HepG2 (cell line): ENCODE data around the gene DAB1. TPM values are rescaled to one million over a fixed set of nuclear protein-coding genes. Genes with fewer than 3 reads are reported as not detected.

Source experiments
- AGO1 ChIP-seq: fragments of 200-400 bp; formaldehyde crosslinking; IDR thresholded peaks from 2 replicates; pipeline ENCODE4 v1.6.1; 2017; ENCODE audit warnings: mild to moderate bottlenecking, low read depth, low read length, moderate library complexity; ENCODE audit not compliant: poor library complexity, severe bottlenecking
- BCL3 ChIP-seq: sonication (generic); formaldehyde crosslinking; IDR thresholded peaks from 2 replicates; pipeline ENCODE4 v1.5.1; 2020; ENCODE audit warnings: mild to moderate bottlenecking, missing genetic modification reagents, moderate library complexity
- BRF2 ChIP-seq: sonication (generic); formaldehyde crosslinking; IDR thresholded peaks from 2 replicates; pipeline ENCODE4 v1.8.1; 2022; ENCODE audit warnings: mild to moderate bottlenecking, missing genetic modification reagents
- CENPBD1 ChIP-seq: sonication (generic); formaldehyde crosslinking; IDR thresholded peaks from 2 replicates; pipeline ENCODE4 v1.8.0; 2022; ENCODE audit warnings: missing genetic modification reagents, low read depth, mild to moderate bottlenecking, borderline replicate concordance
- DBP ChIP-seq: sonication (generic); formaldehyde crosslinking; IDR thresholded peaks from 2 replicates; pipeline ENCODE4 v1.4.0; 2020; ENCODE audit warnings: missing genetic modification reagents; ENCODE audit errors: not compliant biosample characterization
- DZIP1 ChIP-seq: sonication (generic); formaldehyde crosslinking; IDR thresholded peaks from 2 replicates; pipeline ENCODE4 v1.5.0; 2020; ENCODE audit warnings: mild to moderate bottlenecking, missing genetic modification reagents
- ETS1 ChIP-seq: sonication (generic); formaldehyde crosslinking; IDR thresholded peaks from 2 replicates; pipeline ENCODE4 v1.4.0; 2020; ENCODE audit warnings: missing genetic modification reagents
- PLSCR1 ChIP-seq: sonication (generic); formaldehyde crosslinking; IDR thresholded peaks from 2 replicates; pipeline ENCODE4 v1.5.0; 2020; ENCODE audit warnings: missing genetic modification reagents, mild to moderate bottlenecking, borderline replicate concordance
- RFX3 ChIP-seq: IDR thresholded peaks from 2 replicates; pipeline ENCODE4 v1.6.1; 2016; ENCODE audit warnings: missing biosample characterization, missing genetic modification reagents
- TBX3 ChIP-seq: fragments of 450-650 bp; IDR thresholded peaks from 2 replicates; pipeline ENCODE4 v1.6.1; 2017; ENCODE audit warnings: antibody characterized with exemption, mild to moderate bottlenecking, inconsistent platforms, borderline replicate concordance
- TEAD2 ChIP-seq: sonication (generic); formaldehyde crosslinking; IDR thresholded peaks from 2 replicates; pipeline ENCODE4 v1.9.0; 2021; ENCODE audit warnings: missing genetic modification reagents
- ZNF234 ChIP-seq: sonication (generic); formaldehyde crosslinking; conservative IDR thresholded peaks from 2 replicates; pipeline ENCODE4 v1.5.1; 2020; ENCODE audit warnings: mild to moderate bottlenecking, missing genetic modification reagents
- ZNF317 ChIP-seq: sonication (generic); formaldehyde crosslinking; IDR thresholded peaks from 2 replicates; pipeline ENCODE4 v1.5.0; 2020; ENCODE audit warnings: mild to moderate bottlenecking, missing genetic modification reagents
- ZNF430 ChIP-seq: sonication (generic); formaldehyde crosslinking; IDR thresholded peaks from 2 replicates; pipeline ENCODE4 v1.9.0; 2021; ENCODE audit warnings: mild to moderate bottlenecking, missing genetic modification reagents
- ZNF431 ChIP-seq: sonication (generic); formaldehyde crosslinking; IDR thresholded peaks from 2 replicates; pipeline ENCODE4 v1.9.0; 2022; ENCODE audit warnings: missing genetic modification reagents, low read depth, mild to moderate bottlenecking, borderline replicate concordance
- ZNF720 ChIP-seq: sonication (generic); formaldehyde crosslinking; IDR thresholded peaks from 2 replicates; pipeline ENCODE4 v1.4.0; 2020; ENCODE audit warnings: missing genetic modification reagents
- ZNF749 ChIP-seq: sonication (generic); formaldehyde crosslinking; IDR thresholded peaks from 2 replicates; pipeline ENCODE4 v1.8.0; 2022; ENCODE audit warnings: mild to moderate bottlenecking, missing genetic modification reagents, moderate library complexity, borderline replicate concordance
- polyA plus RNA-seq, 8 experiments: library from polyadenylated mRNA; depleted of rRNA in 3 of 8; stranded (reverse) in 7 of 8; unstranded in 1 of 8; fragments of >200 nt; fragmentation: Illumina TruSeq in 4 of 8; extraction: Trizol in 4 of 8; gene quantifications; 2 replicates each; pipeline versions ENCODE4 v1.2.1 to v1.2.3, GENCODE V29; 2011 to 2016; ENCODE audit warnings: low read depth in 4 of 8, missing spikeins in 1 of 8, mixed read lengths in 1 of 8; ENCODE audit not compliant: insufficient read depth in 1 of 8
- total RNA-seq, 5 experiments: library from RNA; depleted of rRNA; stranded (reverse); fragments of >200 nt; fragmentation: Illumina TruSeq; extraction: Trizol; gene quantifications; 2 replicates each; pipeline ENCODE4 v1.2.3, GENCODE V29; 2016; ENCODE audit warnings: low read depth in 1 of 5

DAB1 gene
- total and polyA plus RNA-seq, 2 of the 13 experiments (the other 11 are each of a cell fraction or from before 2014, with no cell fraction given), result 0.04 to 0.13 TPM

- TF ChIP-seq ZNF431 (CRISPR knock-in tag), result peak; percentile 25; the same call in 1 of the 2 replicates
- TF ChIP-seq PLSCR1 (CRISPR knock-in tag), result no peak
- TF ChIP-seq ETS1, result no peak
- no peak; the same call in 1 of the 2 replicates for TF ChIP-seq BRF2 (CRISPR knock-in tag)
- TF ChIP-seq RFX3 (CRISPR knock-in tag), result peak; percentile 47
- no peak for TF ChIP-seq DZIP1 (CRISPR knock-in tag)
- no peak for TF ChIP-seq AGO1
- TF ChIP-seq DBP (CRISPR knock-in tag), result no peak
- TF ChIP-seq CENPBD1 (CRISPR knock-in tag), result no peak
- TF ChIP-seq ZNF749, result no peak
- TF ChIP-seq BCL3 (CRISPR knock-in tag), result no peak
- no peak for TF ChIP-seq TEAD2 (CRISPR knock-in tag)
- TF ChIP-seq ZNF720, result no peak; the same call in 1 of the 2 replicates
- peak; percentile 85 for TF ChIP-seq ZNF430 (CRISPR knock-in tag)
- TF ChIP-seq ZNF234 (CRISPR knock-in tag), result no peak
- peak; percentile 73 for TF ChIP-seq ZNF317
- TF ChIP-seq TBX3, result peak; percentile 94
Measured at GRCh38 chr1:57279909-57280666, 143.8 kb downstream of the DAB1 start (continued).
